ENCODE results near the gene ZSWIM6.

ZSWIM6 gene

DNA sequence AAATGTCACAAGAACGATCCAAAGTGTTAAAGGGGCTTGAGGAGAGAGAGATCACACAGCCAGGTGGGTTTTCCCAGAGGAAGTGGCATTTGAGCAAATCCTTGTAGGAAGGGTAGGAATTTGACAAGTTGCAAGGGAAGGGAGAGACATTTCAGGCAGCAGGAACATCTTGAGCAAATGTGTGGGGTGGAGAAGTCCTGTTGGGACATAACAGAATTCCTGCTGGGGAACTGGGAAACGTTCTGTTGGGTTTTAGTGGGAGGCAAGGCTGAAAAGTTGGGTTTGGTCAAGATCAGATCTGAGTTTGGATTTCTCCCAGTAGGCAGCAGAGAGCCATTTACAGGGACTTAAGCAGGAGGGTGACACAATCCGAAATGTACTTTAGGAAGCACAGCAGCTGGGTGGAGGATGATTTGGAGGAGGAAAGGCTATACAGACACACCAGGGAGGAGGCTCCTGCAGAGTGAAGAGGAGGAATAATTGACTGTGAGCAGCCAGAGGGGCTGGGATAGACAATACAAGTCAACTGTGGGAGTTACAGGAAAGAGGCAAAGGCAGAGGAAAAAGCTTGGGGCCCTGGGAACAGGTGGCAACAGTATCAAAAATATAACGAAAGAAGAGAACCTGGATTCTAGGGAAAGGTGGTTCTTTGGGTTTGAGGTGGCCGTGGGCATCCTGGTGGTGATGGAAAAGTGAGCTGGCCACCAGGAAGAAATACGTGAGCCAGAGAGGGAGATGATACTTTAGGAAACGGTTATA lies 3.1 kb upstream of the ZSWIM6 start:
- Histone ChIP-seq H3K4me2 (ENCODE audit: low read depth, low read length) (no peak overlapping the region), H4K20me1 (ENCODE audit: insufficient read depth, low read length) (no peaks in the 10 kb centered on the region), H3K27ac (ENCODE audit: low read length) (no peak overlapping the region), H3K79me2 (ENCODE audit: low read length) (peaks cover 11% of the 10 kb centered on the region), H3K9ac (ENCODE audit: low read length) (no peak overlapping the region), H3K36me3 (replicated peaks; ENCODE audit: insufficient read depth, low read length) (no peaks in the 10 kb centered on the region), H3K9me3 (replicated peaks; ENCODE audit: insufficient read depth, low read length) (no peaks in the 10 kb centered on the region), H3F3A (ENCODE audit: insufficient read depth, low read length) (peaks cover 11% of the 10 kb centered on the region), H3K4me3 (ENCODE audit: low read length) (no peak overlapping the region), H3K9me2 (replicated peaks; ENCODE audit: insufficient read depth, low read length) (no peaks in the 10 kb centered on the region), H2AFZ (ENCODE audit: low read length) (no peak overlapping the region), H3K4me1 (ENCODE audit: low read length) (peaks cover 8% of the 10 kb centered on the region), H3K27me3 (replicated peaks; ENCODE audit: insufficient read depth, low read length) (peaks cover 8% of the 10 kb centered on the region; the same call in 1 of the 2 replicates)
- TF ChIP-seq EZH2 (optimal IDR thresholded peaks at IDR 0.05; ENCODE audit: low read depth, low read length) (no peak), EZH2phosphoT487 (IDR thresholded peaks at IDR 0.05; ENCODE audit: low read length) (no peak)
- TF ChIP-seq, protein P1, sequence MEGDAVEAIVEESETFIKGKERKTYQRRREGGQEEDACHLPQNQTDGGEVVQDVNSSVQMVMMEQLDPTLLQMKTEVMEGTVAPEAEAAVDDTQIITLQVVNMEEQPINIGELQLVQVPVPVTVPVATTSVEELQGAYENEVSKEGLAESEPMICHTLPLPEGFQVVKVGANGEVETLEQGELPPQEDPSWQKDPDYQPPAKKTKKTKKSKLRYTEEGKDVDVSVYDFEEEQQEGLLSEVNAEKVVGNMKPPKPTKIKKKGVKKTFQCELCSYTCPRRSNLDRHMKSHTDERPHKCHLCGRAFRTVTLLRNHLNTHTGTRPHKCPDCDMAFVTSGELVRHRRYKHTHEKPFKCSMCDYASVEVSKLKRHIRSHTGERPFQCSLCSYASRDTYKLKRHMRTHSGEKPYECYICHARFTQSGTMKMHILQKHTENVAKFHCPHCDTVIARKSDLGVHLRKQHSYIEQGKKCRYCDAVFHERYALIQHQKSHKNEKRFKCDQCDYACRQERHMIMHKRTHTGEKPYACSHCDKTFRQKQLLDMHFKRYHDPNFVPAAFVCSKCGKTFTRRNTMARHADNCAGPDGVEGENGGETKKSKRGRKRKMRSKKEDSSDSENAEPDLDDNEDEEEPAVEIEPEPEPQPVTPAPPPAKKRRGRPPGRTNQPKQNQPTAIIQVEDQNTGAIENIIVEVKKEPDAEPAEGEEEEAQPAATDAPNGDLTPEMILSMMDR (IDR thresholded peaks at IDR 0.05; ENCODE audit: low read length), result no peak
- no peak for DNase-seq

DNA sequence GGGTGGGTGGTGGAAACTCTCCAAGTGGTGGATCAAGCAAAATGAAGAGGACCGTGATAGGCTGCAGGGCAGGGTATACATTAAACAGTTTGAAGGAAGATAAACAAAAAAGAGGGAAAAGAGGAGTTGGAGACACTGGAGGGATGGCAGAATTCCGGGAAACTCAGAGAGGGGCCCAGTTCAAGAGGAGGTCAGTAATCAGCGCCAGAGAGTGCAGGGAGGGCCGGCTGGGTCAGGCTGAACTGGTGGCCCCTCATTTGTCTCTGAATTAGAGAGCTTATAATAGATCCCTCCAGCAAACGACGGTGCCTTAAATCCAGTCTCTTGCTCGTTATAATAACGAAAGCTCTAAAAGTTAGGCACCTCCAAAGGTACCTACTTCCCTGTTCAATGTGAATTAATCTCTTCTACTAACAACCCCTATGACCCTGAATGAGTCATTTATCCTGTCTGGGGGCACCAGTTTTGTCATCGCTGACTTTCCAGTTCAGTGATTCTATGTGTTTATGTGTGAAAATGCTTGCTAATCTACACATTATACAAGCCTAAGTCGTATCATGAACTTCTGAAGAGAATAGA lies 2.4 kb upstream of the ZSWIM6 start:
- H3K4me1 ChIP-seq (ENCODE audit: low read length), result peaks cover 11% of the 10 kb centered on the region
- peaks cover 18% of the 10 kb centered on the region for H3K79me2 ChIP-seq (ENCODE audit: low read length)
- H3K27me3 ChIP-seq (replicated peaks; ENCODE audit: insufficient read depth, low read length), result peaks cover 8% of the 10 kb centered on the region; the same call in 1 of the 2 replicates
- H3K9me2 ChIP-seq (replicated peaks; ENCODE audit: insufficient read depth, low read length), result no peaks in the 10 kb centered on the region
- peak overlapping the region; percentile 80 for H3K4me2 ChIP-seq (ENCODE audit: low read depth, low read length)
- TF ChIP-seq, protein P1 (IDR thresholded peaks at IDR 0.05; ENCODE audit: low read length), result no peak
- TF ChIP-seq EZH2 (optimal IDR thresholded peaks at IDR 0.05; ENCODE audit: low read depth, low read length) (no peak), EZH2phosphoT487 (IDR thresholded peaks at IDR 0.05; ENCODE audit: low read length) (no peak)
- no peaks in the 10 kb centered on the region for H4K20me1 ChIP-seq (ENCODE audit: insufficient read depth, low read length)
- no peak overlapping the region for H3K9ac ChIP-seq (ENCODE audit: low read length)
- no peak overlapping the region for H3K4me3 ChIP-seq (ENCODE audit: low read length)
- no peak for DNase-seq
- H3K36me3 ChIP-seq (replicated peaks; ENCODE audit: insufficient read depth, low read length), result no peaks in the 10 kb centered on the region
- peaks cover 11% of the 10 kb centered on the region for H3F3A ChIP-seq (ENCODE audit: insufficient read depth, low read length)
- H3K27ac ChIP-seq (ENCODE audit: low read length), result no peak overlapping the region
- H2AFZ ChIP-seq (ENCODE audit: low read length), result no peak overlapping the region
- no peaks in the 10 kb centered on the region for H3K9me3 ChIP-seq (replicated peaks; ENCODE audit: insufficient read depth, low read length)

DNA sequence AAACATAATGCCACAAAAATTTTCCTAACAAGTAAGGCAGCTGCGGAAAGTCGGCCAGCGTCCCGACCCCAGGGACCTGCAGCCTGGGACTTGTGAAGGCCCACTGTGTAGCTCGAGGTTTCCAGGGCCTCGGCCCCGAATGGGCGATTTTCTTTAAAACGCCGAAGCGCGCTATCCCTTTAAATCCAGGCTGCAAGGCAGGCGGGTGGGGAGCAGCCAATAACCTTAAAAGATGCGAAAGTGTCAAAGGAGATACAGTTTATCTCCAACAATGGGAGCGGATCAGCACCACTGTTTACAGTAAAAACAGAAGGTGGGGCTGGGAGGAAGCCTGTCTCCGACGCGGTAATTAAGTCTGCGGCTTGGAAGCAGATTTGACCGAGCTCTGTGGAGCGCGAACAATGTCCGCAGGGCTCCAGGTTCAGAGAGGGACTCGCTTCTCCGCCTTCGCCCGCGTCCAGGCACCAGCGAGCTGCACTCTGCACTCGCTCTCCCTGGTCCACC lies 1.7 kb upstream of the ZSWIM6 start:
- H3F3A ChIP-seq (ENCODE audit: insufficient read depth, low read length), result peaks cover 11% of the 10 kb centered on the region
- H2AFZ ChIP-seq (ENCODE audit: low read length), result peak overlapping the region; percentile 72
- H3K4me3 ChIP-seq (ENCODE audit: low read length), result peak overlapping the region; percentile 94
- peaks cover 26% of the 10 kb centered on the region for H3K79me2 ChIP-seq (ENCODE audit: low read length)
- peaks cover 8% of the 10 kb centered on the region; the same call in 1 of the 2 replicates for H3K27me3 ChIP-seq (replicated peaks; ENCODE audit: insufficient read depth, low read length)
- TF ChIP-seq EZH2 (optimal IDR thresholded peaks at IDR 0.05; ENCODE audit: low read depth, low read length), result no peak
- no peak for TF ChIP-seq EZH2phosphoT487 (IDR thresholded peaks at IDR 0.05; ENCODE audit: low read length)
- TF ChIP-seq, protein P1 (IDR thresholded peaks at IDR 0.05; ENCODE audit: low read length), result no peak
- H3K27ac ChIP-seq (ENCODE audit: low read length), result peak overlapping the region; percentile 63; the same call in 1 of the 2 replicates
- H3K9me3 ChIP-seq (replicated peaks; ENCODE audit: insufficient read depth, low read length), result no peaks in the 10 kb centered on the region
- no peaks in the 10 kb centered on the region for H3K36me3 ChIP-seq (replicated peaks; ENCODE audit: insufficient read depth, low read length)
- no peak for DNase-seq
- peaks cover 11% of the 10 kb centered on the region for H3K4me1 ChIP-seq (ENCODE audit: low read length)
- H3K9me2 ChIP-seq (replicated peaks; ENCODE audit: insufficient read depth, low read length), result no peaks in the 10 kb centered on the region
- peak overlapping the region; percentile 72; the same call in 1 of the 2 replicates for H3K9ac ChIP-seq (ENCODE audit: low read length)
- H4K20me1 ChIP-seq (ENCODE audit: insufficient read depth, low read length), result no peaks in the 10 kb centered on the region
- peak overlapping the region; percentile 80 for H3K4me2 ChIP-seq (ENCODE audit: low read depth, low read length)
